Trophoblast cell (in vitro differentiated cells and primary cell): Measurements from ENCODE around the gene IMMP2L.
"Not testable (repeated sequence)": the region's sequence is repeated elsewhere in the genome, so short reads cannot be mapped to it uniquely, and the experiment has no call there.

Experiments
- DNase-seq, 2 donors: peaks; one replicate each; pipeline ENCODE4 v3.0.0-alpha.2; 2016
- H2AFZ ChIP-seq: 2 replicates; pipeline ENCODE4 v1.6.1; 2013; ENCODE audit warnings: low read length, moderate library complexity, mild to moderate bottlenecking; ENCODE audit not compliant: insufficient read depth, poor library complexity
- H2AK5ac ChIP-seq: 2 replicates; pipeline ENCODE4 v1.6.1; 2013; ENCODE audit warnings: mild to moderate bottlenecking, low read length
- H2BK120ac ChIP-seq: 2 replicates; pipeline ENCODE4 v1.6.1; 2013; ENCODE audit warnings: low read length, mild to moderate bottlenecking, moderate library complexity; ENCODE audit not compliant: insufficient read depth, poor library complexity
- H2BK12ac ChIP-seq: 2 replicates; pipeline ENCODE4 v1.6.1; 2013; ENCODE audit warnings: mild to moderate bottlenecking, low read length, moderate library complexity
- H2BK5ac ChIP-seq: 2 replicates; pipeline ENCODE4 v1.6.1; 2013; ENCODE audit warnings: low read length, low read depth, moderate library complexity, mild to moderate bottlenecking; ENCODE audit not compliant: poor library complexity
- H3K14ac ChIP-seq: 2 replicates; pipeline ENCODE4 v1.6.1; 2013; ENCODE audit warnings: mild to moderate bottlenecking, low read length
- H3K18ac ChIP-seq: 2 replicates; pipeline ENCODE4 v1.6.1; 2013; ENCODE audit warnings: mild to moderate bottlenecking, low read length
- H3K23ac ChIP-seq: 2 replicates; pipeline ENCODE4 v1.6.1; 2013; ENCODE audit warnings: low read length
- H3K27ac ChIP-seq: 2 replicates; pipeline ENCODE4 v1.5.1; 2013; ENCODE audit warnings: low read depth, mild to moderate bottlenecking, inconsistent platforms, low read length, moderate library complexity
- H3K27me3 ChIP-seq: 2 replicates; pipeline ENCODE4 v1.6.1; 2013; ENCODE audit warnings: inconsistent platforms, mild to moderate bottlenecking, low read length, moderate library complexity; ENCODE audit not compliant: insufficient read depth
- H3K36me3 ChIP-seq, 2 experiments: 1 replicate in 1 of 2; 2 replicates in 1 of 2; pipeline ENCODE4 v1.6.1; 2013; ENCODE audit warnings: low read length in 2 of 2, mild to moderate bottlenecking in 2 of 2, moderate library complexity in 1 of 2; ENCODE audit not compliant: insufficient read depth in 2 of 2, control insufficient read depth in 1 of 2
- H3K4ac ChIP-seq: 2 replicates; pipeline ENCODE4 v1.6.1; 2013; ENCODE audit warnings: low read depth, mild to moderate bottlenecking, low read length, moderate library complexity
- H3K4me1 ChIP-seq, 2 experiments: 1 replicate in 1 of 2; 2 replicates in 1 of 2; pipeline ENCODE4 v1.6.1; 2013; ENCODE audit warnings: low read length in 2 of 2, mild to moderate bottlenecking in 2 of 2, moderate library complexity in 1 of 2; ENCODE audit not compliant: insufficient read depth in 2 of 2, control insufficient read depth in 1 of 2
- H3K4me2 ChIP-seq: 2 replicates; pipeline ENCODE4 v1.6.1; 2013; ENCODE audit warnings: inconsistent platforms, mild to moderate bottlenecking, low read length, moderate library complexity
- H3K4me3 ChIP-seq: 2 replicates; pipeline ENCODE4 v1.5.1; 2013; ENCODE audit warnings: mild to moderate bottlenecking, low read depth, low read length, inconsistent platforms
- H3K79me1 ChIP-seq: one replicate; pipeline ENCODE4 v1.6.1; 2013; ENCODE audit warnings: low read length
- H3K79me2 ChIP-seq: 2 replicates; pipeline ENCODE4 v1.6.1; 2013; ENCODE audit warnings: low read length, mild to moderate bottlenecking; ENCODE audit not compliant: control insufficient read depth, insufficient read depth, poor library complexity
- H3K9ac ChIP-seq: 2 replicates; pipeline ENCODE4 v1.6.1; 2013; ENCODE audit warnings: mild to moderate bottlenecking, low read length
- H3K9me3 ChIP-seq: 2 replicates; pipeline ENCODE4 v1.6.1; 2013; ENCODE audit warnings: low read depth, mild to moderate bottlenecking, control low read depth, inconsistent platforms, low read length; ENCODE audit not compliant: insufficient read depth
- H4K12ac ChIP-seq: 2 replicates; pipeline ENCODE4 v1.6.1; 2013; ENCODE audit warnings: low read depth, mild to moderate bottlenecking, low read length, moderate library complexity
- H4K8ac ChIP-seq: 2 replicates; pipeline ENCODE4 v1.6.1; 2013; ENCODE audit warnings: low read depth, mild to moderate bottlenecking, low read length, moderate library complexity
- H4K91ac ChIP-seq: one replicate; pipeline ENCODE4 v1.6.1; 2013; ENCODE audit warnings: low read depth, mild to moderate bottlenecking, low read length, moderate library complexity
- WGBS: extraction: QIAGEN DNeasy Blood & Tissue Kit; methylation state at CpG from one replicate; pipeline ENCODE4 v1.1.7; 2013; ENCODE audit warnings: missing lambda C conversion rate; ENCODE audit not compliant: insufficient read length, insufficient coverage; ENCODE audit errors: extremely low coverage; 5-methylcytosine and 5-hydroxymethylcytosine counted together

The IMMP2L gene

GRCh38 chr7:111588065-111588433, 25.8 kb upstream of the IMMP2L start:
- H3K27me3 ChIP-seq = no peaks in the 10 kb centered on the region
- no CpG with 5 or more reads among the region's 3 CpGs for WGBS
- DNase-seq = peak in 1 of 2 donors; percentile 13

GRCh38 chr7:111587410-111588064, 25.2 kb upstream of the IMMP2L start:
- Histone ChIP-seq H3K4me2 (no peak overlapping the region), H3K4ac (no peak overlapping the region)

More at GRCh38 chr7:111588065-111588433, 25.8 kb upstream of the IMMP2L start:
- H4K91ac ChIP-seq = no peak overlapping the region
- no peaks in the 10 kb centered on the region for H3K9me3 ChIP-seq
- H2BK5ac ChIP-seq = no peak overlapping the region
- no peak overlapping the region for H4K12ac ChIP-seq
- H3K4me3 ChIP-seq = no peak overlapping the region
- no peak overlapping the region for H3K4ac ChIP-seq
- no peak overlapping the region for H2AK5ac ChIP-seq
- H3K14ac ChIP-seq = no peak overlapping the region
- H3K18ac ChIP-seq = no peak overlapping the region
- H3K36me3 ChIP-seq = no peaks in the 10 kb centered on the region
- no peak overlapping the region for H3K4me2 ChIP-seq
- no peak overlapping the region for H2BK12ac ChIP-seq
- no peak overlapping the region for H2BK120ac ChIP-seq
- H3K79me1 ChIP-seq = no peaks in the 10 kb centered on the region
- H3K27ac ChIP-seq = no peak overlapping the region
- no peaks in the 10 kb centered on the region for H3K79me2 ChIP-seq
- H3K23ac ChIP-seq = no peak overlapping the region
- H2AFZ ChIP-seq = no peak overlapping the region
- no peak overlapping the region for H4K8ac ChIP-seq
- no peak overlapping the region for H3K9ac ChIP-seq
- no peaks in the 10 kb centered on the region for H3K4me1 ChIP-seq

GRCh38 chr7:111586711-111587409, 24.6 kb upstream of the IMMP2L start:
- H2AFZ ChIP-seq = no peak overlapping the region
- no peaks in the 10 kb centered on the region for H3K79me1 ChIP-seq
- no peak overlapping the region for H3K27ac ChIP-seq
- H2AK5ac ChIP-seq = no peak overlapping the region
- no peaks in the 10 kb centered on the region for H3K4me1 ChIP-seq
- DNase-seq = peak; percentile 20 to 51
- H4K91ac ChIP-seq = no peak overlapping the region
- H4K12ac ChIP-seq = no peak overlapping the region
- no peaks in the 10 kb centered on the region for H3K9me3 ChIP-seq
- H3K14ac ChIP-seq = no peak overlapping the region
- no peak overlapping the region for H3K18ac ChIP-seq
- H3K36me3 ChIP-seq = no peaks in the 10 kb centered on the region
- no peak overlapping the region for H4K8ac ChIP-seq
- no peak overlapping the region for H3K23ac ChIP-seq
- H2BK5ac ChIP-seq = no peak overlapping the region
- WGBS = no CpG with 5 or more reads among the region's 4 CpGs
- no peak overlapping the region for H3K4ac ChIP-seq
- no peak overlapping the region for H3K4me3 ChIP-seq
- no peaks in the 10 kb centered on the region for H3K79me2 ChIP-seq
- H3K27me3 ChIP-seq = no peaks in the 10 kb centered on the region
- peak overlapping the region; percentile 56 for H3K9ac ChIP-seq
- H2BK120ac ChIP-seq = no peak overlapping the region
- H3K4me2 ChIP-seq = no peak overlapping the region
- H2BK12ac ChIP-seq = no peak overlapping the region

More at GRCh38 chr7:111587410-111588064, 25.2 kb upstream of the IMMP2L start:
- Histone ChIP-seq H3K18ac (no peak overlapping the region), H2AFZ (no peak overlapping the region), H3K4me1 (no peaks in the 10 kb centered on the region), H3K27me3 (no peaks in the 10 kb centered on the region), H4K91ac (no peak overlapping the region), H3K36me3 (no peaks in the 10 kb centered on the region), H2BK5ac (no peak overlapping the region), H3K23ac (no peak overlapping the region), H4K12ac (no peak overlapping the region), H3K9ac (no peak overlapping the region), H2BK12ac (no peak overlapping the region), H4K8ac (no peak overlapping the region), H3K4me3 (no peak overlapping the region), H3K27ac (no peak overlapping the region), H3K79me1 (no peaks in the 10 kb centered on the region), H3K14ac (no peak overlapping the region), H3K79me2 (no peaks in the 10 kb centered on the region), H2AK5ac (no peak overlapping the region), H2BK120ac (no peak overlapping the region), H3K9me3 (no peaks in the 10 kb centered on the region)
- no CpG with 5 or more reads among the region's 10 CpGs for WGBS
- DNase-seq = no peak

- not testable (repeated sequence) for H2BK120ac ChIP-seq, H3K9me3 ChIP-seq, H3K4me3 ChIP-seq, H2AK5ac ChIP-seq, H3K18ac ChIP-seq, H3K4me1 ChIP-seq, H2AFZ ChIP-seq, H2BK12ac ChIP-seq, H3K9ac ChIP-seq, H4K12ac ChIP-seq, H3K79me2 ChIP-seq, H2BK5ac ChIP-seq, H3K14ac ChIP-seq, H3K4me2 ChIP-seq, H3K27me3 ChIP-seq, H3K36me3 ChIP-seq, H3K79me1 ChIP-seq, H3K23ac ChIP-seq, H3K27ac ChIP-seq, H3K4ac ChIP-seq, H4K8ac ChIP-seq, H4K91ac ChIP-seq, DNase-seq
- no CpG with 5 or more reads among the region's 40 CpGs for WGBS
Measured at GRCh38 chr7:111581784-111582488, 19.6 kb upstream of the IMMP2L start.
